ENCODE results near the gene NOL3. TPM values are rescaled to one million over a fixed set of nuclear protein-coding genes. Genes with fewer than 3 reads are reported as not detected.
A peak's percentile ranks its signal among the peaks of the same experiment; 100 is the strongest.

NOL3 gene
- total and polyA plus RNA-seq, 4 donors: 3.0 to 18.0 (median 10.7) TPM

- Histone ChIP-seq H3K9ac (ENCODE audit: low read depth in 1 of 2, low read length in 2 of 2) (no peak overlapping the region), H3K36me3 (ENCODE audit: control insufficient read depth in 4 of 4, insufficient read depth in 3 of 4, low read depth in 1 of 4, low read length in 3 of 4) (peaks cover 22 to 42% (median 36%) of the 10 kb centered on the region in 4 donors), H3K27me3 (ENCODE audit: control insufficient read depth in 4 of 4, insufficient read depth in 4 of 4, low read length in 3 of 4) (no peaks in the 10 kb centered on the region), H3K4me1 (ENCODE audit: control insufficient read depth in 4 of 4, insufficient read depth in 4 of 4, low read length in 3 of 4) (peaks cover 3 to 13% (median 8%) of the 10 kb centered on the region in 4 donors), H3K9me3 (ENCODE audit: control insufficient read depth in 4 of 4, low read length in 3 of 4) (no peaks in the 10 kb centered on the region), H3K4me3 (ENCODE audit: low read depth in 1 of 3, low read length in 3 of 3) (no peak overlapping the region), H3K27ac (ENCODE audit: low read depth in 1 of 2, low read length in 2 of 2) (no peak overlapping the region)
- 48% methylated on average over 77 of the region's 77 CpGs for WGBS
- DNase-seq (ENCODE audit: low spot score): no peak
- peak; percentile 11 for TF ChIP-seq CTCF (IDR thresholded peaks at IDR 0.05; ENCODE audit: low read depth, low read length, missing input control)
- TF ChIP-seq ZBTB33 (IDR thresholded peaks at IDR 0.05): no peak
Measured at GRCh38 chr16:67149276-67150046, 20.9 kb upstream of the NOL3 start.

GRCh38 chr16:67150047-67150832 lies 20.1 kb upstream of the NOL3 start:
- Histone ChIP-seq H3K9me3 (ENCODE audit: control insufficient read depth in 4 of 4, low read length in 3 of 4) (no peaks in the 10 kb centered on the region), H3K9ac (ENCODE audit: low read depth in 1 of 2, low read length in 2 of 2) (no peak overlapping the region), H3K36me3 (ENCODE audit: control insufficient read depth in 4 of 4, insufficient read depth in 3 of 4, low read depth in 1 of 4, low read length in 3 of 4) (peaks cover 14 to 34% (median 28%) of the 10 kb centered on the region in 4 donors), H3K27ac (ENCODE audit: low read depth in 1 of 2, low read length in 2 of 2) (peak overlapping the region; percentile 61 to 79), H3K4me1 (ENCODE audit: control insufficient read depth in 4 of 4, insufficient read depth in 4 of 4, low read length in 3 of 4) (peaks cover 6 to 15% (median 11%) of the 10 kb centered on the region in 4 donors), H3K4me3 (ENCODE audit: low read depth in 1 of 3, low read length in 3 of 3) (peak overlapping the region in 2 of 3 donors; percentile 1 to 54), H3K27me3 (ENCODE audit: control insufficient read depth in 4 of 4, insufficient read depth in 4 of 4, low read length in 3 of 4) (no peaks in the 10 kb centered on the region)
- DNase-seq (ENCODE audit: low spot score): peak; percentile 58
- no peak for TF ChIP-seq HNF4A (conservative IDR thresholded peaks at IDR 0.05)
- no peak for TF ChIP-seq REST (IDR thresholded peaks at IDR 0.05)
- no peak for TF ChIP-seq TAF1 (conservative IDR thresholded peaks at IDR 0.05)
- TF ChIP-seq RXRA (IDR thresholded peaks at IDR 0.05): no peak
- TF ChIP-seq ZBTB33 (IDR thresholded peaks at IDR 0.05): no peak
- TF ChIP-seq SP1 (IDR thresholded peaks at IDR 0.05): no peak
- TF ChIP-seq ATF3 (IDR thresholded peaks at IDR 0.05): no peak
- TF ChIP-seq CTCF (IDR thresholded peaks at IDR 0.05; ENCODE audit: low read depth, low read length, missing input control): no peak
- no peak for TF ChIP-seq FOXA1 (IDR thresholded peaks at IDR 0.05)
- no peak for TF ChIP-seq NR2F2 (IDR thresholded peaks at IDR 0.05)
- no peak for TF ChIP-seq RAD21 (IDR thresholded peaks at IDR 0.05)
- TF ChIP-seq FOXA2 (IDR thresholded peaks at IDR 0.05): no peak
- TF ChIP-seq YY1 (IDR thresholded peaks at IDR 0.05): no peak
- 8% methylated on average over 94 of the region's 94 CpGs for WGBS

Measured in liver (tissue), 9 donors.